ENCODE measurements around the gene SORCS2.

Gene SORCS2

DNA sequence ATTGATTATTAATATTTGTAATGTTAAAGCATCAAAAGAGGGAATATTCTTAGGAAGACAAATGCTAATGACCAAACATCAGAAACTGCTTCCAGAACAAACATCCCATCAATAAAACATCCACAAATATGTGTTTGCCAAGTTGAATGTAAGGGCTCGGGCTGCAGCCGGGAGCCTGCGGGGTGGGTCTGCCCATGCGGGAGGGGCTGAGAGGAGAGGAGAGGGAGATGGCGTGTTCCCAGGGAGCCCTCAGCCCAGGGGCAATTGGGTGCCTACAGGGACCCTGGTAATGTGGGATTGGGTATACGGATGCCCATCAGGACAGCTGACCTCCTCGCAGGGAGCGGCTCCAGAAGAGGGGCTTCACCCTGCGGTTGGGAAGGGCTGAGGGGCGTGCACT, 280.7 kb downstream of the SORCS2 start:
- no peak overlapping the region for H3K27ac ChIP-seq
- no peak for DNase-seq (ENCODE audit: low spot score)
- TF ChIP-seq, protein P1, sequence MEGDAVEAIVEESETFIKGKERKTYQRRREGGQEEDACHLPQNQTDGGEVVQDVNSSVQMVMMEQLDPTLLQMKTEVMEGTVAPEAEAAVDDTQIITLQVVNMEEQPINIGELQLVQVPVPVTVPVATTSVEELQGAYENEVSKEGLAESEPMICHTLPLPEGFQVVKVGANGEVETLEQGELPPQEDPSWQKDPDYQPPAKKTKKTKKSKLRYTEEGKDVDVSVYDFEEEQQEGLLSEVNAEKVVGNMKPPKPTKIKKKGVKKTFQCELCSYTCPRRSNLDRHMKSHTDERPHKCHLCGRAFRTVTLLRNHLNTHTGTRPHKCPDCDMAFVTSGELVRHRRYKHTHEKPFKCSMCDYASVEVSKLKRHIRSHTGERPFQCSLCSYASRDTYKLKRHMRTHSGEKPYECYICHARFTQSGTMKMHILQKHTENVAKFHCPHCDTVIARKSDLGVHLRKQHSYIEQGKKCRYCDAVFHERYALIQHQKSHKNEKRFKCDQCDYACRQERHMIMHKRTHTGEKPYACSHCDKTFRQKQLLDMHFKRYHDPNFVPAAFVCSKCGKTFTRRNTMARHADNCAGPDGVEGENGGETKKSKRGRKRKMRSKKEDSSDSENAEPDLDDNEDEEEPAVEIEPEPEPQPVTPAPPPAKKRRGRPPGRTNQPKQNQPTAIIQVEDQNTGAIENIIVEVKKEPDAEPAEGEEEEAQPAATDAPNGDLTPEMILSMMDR (IDR thresholded peaks at IDR 0.05): no peak
- H3K4me3 ChIP-seq: no peak overlapping the region

DNA sequence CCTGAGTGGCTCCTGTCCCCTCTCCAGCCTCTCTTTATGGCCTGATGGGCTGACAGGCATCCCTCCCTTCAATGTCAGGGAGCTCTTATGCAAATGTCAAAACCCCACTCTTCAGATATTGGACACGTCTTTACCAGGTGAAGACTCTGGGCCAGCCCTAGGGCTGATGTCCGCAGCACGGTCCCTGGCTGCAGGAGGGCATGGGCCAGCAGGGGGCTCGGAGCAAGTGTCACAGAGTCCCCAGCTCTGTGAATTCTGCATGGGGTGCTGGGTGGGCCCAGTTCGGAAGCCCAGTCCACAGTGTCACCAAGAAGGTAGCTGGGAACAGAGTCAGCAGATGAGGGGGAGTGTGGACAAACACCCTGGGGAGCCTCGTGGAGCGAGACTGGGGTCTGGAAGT, 282.0 kb downstream of the SORCS2 start:
- no peak for DNase-seq (ENCODE audit: low spot score)
- Histone ChIP-seq H3K27ac (no peak overlapping the region), H3K4me3 (no peak overlapping the region)
- TF ChIP-seq, protein P1 (IDR thresholded peaks at IDR 0.05): no peak

DNA sequence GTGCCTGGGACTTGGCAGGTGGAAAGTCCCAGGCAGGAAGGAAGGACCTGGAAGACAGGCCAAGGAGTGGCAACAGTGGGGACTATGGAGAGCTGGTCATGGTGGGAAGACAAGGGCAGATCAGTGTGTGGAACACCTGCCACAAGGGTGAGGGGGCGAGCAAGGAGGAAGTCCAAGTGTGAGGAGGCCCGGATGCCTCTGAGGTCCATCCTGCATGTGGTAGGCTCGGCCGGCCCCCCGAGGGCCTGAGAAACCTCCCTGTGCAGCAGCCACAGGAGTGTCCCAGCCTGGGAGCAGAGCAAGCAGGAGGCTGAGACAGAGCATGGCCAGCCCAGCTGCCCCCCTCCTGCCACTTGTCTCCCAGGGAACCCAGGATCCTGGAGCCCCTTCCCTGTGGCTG, 282.9 kb downstream of the SORCS2 start:
- TF ChIP-seq, protein P1 (IDR thresholded peaks at IDR 0.05): no peak
- Histone ChIP-seq H3K4me3 (no peak overlapping the region), H3K27ac (no peak overlapping the region)
- no peak for DNase-seq (ENCODE audit: low spot score)

DNA sequence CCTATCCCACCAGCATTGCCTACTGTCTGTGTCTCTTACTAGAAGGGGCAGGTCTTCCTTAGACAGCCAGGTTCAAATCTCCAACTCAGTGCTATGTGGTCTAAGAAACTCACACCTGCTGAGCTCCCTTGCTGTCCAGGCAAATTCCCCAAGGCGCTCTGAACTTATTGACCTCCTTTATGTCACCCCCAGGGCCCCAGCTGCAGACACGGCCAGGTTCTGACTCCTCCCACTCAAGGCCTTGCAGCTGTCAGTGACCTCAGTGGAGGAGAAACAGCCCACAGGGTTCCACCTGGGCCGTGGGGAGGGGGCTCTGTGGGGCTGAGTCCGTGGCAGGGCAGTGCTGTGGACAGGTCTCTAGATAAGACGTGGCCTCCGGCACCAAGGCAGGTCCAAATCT, 284.5 kb downstream of the SORCS2 start:
- no peak for DNase-seq (ENCODE audit: low spot score)

DNA sequence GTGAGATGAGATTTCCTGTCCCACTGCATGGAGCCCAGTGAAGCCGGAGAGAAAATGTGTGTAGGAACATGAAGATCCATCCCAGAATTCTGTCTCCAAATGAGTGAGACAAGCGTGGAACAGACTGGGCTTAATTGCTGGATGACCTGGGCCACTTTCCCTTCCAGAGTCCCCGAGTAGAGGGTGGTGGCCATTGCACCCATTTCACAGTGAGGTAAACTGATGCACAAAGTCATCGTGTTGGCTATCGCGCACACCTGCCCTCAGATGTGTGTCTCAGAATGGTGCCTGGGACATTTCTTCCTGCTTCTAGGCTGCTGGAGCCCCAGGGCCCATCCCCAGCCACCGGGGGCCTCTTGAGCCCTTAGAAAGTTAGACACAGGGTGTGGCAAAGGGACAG, 285.4 kb downstream of the SORCS2 start:
- DNase-seq (ENCODE audit: low spot score): no peak
- TF ChIP-seq, protein P1 (IDR thresholded peaks at IDR 0.05): no peak

More for the DNA sequence above, 284.5 kb downstream of the SORCS2 start:
- Histone ChIP-seq H3K4me3 (no peak overlapping the region), H3K27ac (no peak overlapping the region)
- TF ChIP-seq, protein P1 (IDR thresholded peaks at IDR 0.05): no peak

DNA sequence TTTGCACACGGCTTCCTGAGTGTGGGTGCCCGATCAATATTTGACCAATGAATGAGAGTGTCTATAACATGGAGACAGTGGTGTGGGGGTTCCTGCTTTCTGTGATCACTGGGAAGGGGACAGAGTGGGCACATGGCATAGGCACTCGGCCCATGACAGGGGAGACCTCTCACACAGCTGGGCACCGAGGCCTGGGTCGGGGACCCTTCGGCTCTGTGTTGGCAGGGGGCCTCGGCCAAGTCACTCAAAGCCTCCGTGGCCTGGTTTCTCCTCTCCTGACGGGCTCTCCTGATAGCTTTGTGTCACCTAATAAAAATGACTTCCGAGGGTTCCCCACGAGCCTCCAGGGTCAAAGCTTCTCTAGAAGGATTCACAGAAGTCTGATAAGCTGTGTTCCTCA, 286.3 kb downstream of the SORCS2 start:
- no peak for DNase-seq (ENCODE audit: low spot score)
- TF ChIP-seq, protein P1 (IDR thresholded peaks at IDR 0.05): no peak

More for the DNA sequence above, 285.4 kb downstream of the SORCS2 start:
- Histone ChIP-seq H3K27ac (no peak overlapping the region), H3K4me3 (no peak overlapping the region)

DNA sequence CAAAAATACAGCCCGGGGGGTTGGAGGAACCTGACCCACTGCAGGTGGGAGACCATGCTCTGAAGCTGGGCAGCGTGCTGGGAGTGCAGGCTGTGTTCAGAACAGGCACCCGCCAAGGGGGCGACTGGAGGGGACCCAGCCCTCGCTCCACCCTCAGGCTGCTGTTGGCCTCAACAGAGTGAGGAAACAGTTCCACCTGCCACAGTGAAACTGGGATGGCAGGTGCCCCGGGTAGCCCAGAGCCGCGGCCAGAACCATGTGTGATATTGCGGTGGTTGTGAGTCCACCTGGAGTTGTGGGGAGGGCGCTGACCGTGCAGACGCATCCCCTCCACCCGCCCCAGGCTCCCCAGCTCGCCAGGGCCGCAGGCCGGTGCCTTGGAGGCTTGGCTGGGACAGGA, 288.1 kb downstream of the SORCS2 start:
- Histone ChIP-seq H3K27ac (no peak overlapping the region), H3K4me3 (no peak overlapping the region)
- no peak for DNase-seq (ENCODE audit: low spot score)
- TF ChIP-seq, protein P1 (IDR thresholded peaks at IDR 0.05): no peak

More for the DNA sequence above, 286.3 kb downstream of the SORCS2 start:
- Histone ChIP-seq H3K4me3 (no peak overlapping the region), H3K27ac (no peak overlapping the region)
